ENCODE results near the gene TMEM201.
"Not testable (repeated sequence)": the region's sequence is repeated elsewhere in the genome, so short reads cannot be mapped to it uniquely, and the experiment has no call there.

The TMEM201 gene

DNA sequence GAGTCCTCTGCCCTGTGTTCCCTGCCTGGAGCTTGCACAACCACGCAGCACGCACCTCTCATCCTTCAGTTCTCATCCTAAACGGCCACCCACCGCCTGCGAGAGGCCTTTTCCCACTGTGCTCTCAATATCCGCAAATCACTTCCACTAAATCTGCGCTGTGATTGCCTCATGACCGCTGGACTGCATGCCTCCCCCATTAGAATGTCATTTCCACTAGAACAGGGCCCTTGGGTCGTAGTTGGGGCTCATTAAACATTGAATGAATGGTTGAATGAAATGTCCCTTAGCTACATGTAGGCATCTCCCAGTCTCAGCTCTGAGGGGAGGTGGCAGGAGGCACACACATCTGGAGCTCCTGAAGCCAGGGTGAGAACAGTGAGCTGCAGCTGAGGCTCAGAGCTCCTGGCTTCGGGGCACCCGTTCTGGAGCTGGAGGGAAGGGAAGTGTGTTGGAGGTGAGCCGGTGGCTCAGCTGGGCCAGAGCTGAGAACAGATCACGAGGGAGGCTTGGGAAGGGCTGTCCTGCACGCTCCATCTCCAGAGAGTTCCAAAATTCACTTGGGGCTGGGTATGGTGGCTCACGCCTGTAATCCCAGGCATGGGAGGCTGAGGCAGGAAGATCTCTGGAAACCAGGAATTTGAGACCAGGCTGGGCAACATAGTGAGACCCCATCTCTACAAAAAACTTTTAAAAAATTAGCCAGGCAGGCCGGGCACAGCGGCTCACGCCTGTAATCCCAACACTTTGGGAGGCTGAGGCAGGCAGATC, 30.4 kb downstream of the TMEM201 start:
- no peak for DNase-seq (ENCODE audit: extremely low read depth in 1 of 2, low read depth in 1 of 2)

DNA sequence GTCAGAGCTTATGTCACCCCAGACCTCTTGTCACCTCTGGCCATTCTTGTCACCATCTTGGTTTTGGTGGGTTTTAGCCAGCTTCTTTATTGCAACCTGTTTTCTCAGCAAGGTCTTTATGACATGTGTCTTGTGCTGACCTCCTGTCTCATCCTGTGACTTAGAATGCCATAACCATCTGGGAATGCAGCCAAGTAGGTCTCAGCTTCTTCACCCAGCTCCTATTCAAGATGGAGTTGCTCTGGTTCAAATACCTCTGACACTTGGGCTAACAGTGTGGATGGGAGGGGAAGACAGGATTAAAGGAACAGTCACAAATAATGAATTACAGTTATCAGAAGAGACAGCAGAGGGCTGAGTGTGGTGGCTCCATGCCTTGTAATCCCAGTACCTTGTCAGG, 32.3 kb downstream of the TMEM201 start:
- no peak for DNase-seq (ENCODE audit: extremely low read depth in 1 of 2, low read depth in 1 of 2)

- no peak for DNase-seq (ENCODE audit: extremely low read depth in 1 of 2, low read depth in 1 of 2)
These were observed 35.4 kb downstream of the TMEM201 start for GRCh38 chr1:9624081-9624480.

GRCh38 chr1:9625030-9625429, 36.3 kb downstream of the TMEM201 start:
- DNase-seq (ENCODE audit: extremely low read depth in 1 of 2, low read depth in 1 of 2): not testable (repeated sequence)

GRCh38 chr1:9626201-9626608, 37.5 kb downstream of the TMEM201 start:
- DNase-seq (ENCODE audit: extremely low read depth in 1 of 2, low read depth in 1 of 2): no peak

DNA sequence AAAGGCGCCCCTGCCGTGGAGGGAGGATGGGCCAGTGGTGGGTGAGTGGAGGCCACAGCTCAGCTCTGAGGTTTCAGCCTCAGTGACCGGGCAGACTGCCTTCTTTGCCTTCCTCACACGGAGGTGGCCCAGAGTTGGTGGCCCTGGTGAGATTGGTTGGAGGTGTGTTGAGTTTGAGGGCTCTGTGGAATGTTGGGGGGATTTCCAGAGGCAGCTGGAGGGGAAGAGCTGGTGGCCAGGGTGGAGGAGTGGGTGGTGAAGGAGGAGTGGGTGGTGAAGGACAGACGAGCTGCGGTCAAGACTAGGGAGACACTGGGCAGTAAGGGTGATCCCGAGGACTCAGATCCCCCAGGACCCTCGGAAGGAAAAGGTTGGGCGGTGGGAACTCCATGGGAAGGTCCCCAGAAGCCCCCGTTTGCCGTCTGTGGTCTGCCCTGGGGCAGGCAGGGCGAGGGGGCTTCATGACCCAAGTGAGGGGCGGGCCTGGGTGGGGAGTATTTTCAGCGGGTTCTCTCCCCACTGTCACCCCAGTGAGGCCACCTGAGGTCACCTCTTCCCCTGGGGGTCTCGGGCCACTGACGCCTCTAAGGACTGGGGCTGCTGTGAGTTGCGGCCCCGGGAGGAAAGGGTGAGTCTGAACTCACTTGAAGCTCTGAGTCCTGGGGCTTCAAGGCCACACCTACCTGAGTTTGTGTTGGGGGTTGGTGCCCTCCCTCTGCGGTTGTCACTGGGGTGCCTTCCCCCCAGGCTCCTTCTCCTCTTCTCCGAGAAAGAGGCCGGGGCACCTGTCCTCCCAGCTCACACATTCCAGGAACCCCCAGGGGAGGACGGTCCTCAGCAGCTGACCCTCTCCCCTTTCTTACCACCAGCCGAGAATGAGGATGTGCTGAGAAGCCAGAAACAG, 40.1 kb downstream of the TMEM201 start:
- DNase-seq (ENCODE audit: extremely low read depth in 1 of 2, low read depth in 1 of 2): peak in 1 of 2 donors; percentile 43

DNA sequence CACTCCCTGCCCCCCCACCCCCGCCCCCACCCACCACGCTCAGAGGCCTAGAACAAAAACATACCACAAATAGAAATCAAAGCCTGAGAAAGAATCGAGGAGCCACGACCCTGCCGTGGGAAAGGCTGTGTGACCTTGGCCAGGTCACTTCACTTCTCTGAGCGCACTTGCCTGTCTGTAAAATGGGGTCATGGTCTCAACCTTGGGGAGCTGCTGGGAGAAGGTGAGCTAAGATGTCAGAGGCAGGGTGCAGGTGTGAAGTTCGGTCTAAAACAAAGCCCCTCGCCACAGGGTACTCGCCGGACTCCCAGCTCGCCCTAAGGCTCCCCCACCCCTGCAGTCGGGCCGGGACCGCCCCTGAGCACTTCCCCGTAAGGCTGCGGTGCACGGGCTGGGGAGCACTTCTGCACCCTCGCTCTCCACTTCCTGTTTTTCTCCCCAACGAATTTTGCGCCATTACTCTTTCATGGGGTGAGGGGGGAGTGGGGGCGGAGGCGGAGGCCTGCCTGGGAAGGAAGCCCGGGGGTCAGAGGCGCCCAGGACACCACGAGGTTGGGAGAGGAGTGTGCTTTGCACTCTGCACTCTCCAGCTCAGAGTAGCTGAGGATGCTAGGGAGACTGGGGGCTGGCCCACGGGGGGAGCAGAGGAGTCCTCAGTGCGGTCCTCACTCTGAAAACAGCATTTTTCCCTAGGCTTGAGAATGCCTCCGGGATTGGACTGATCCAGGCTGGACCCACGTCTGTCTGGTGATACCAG, 40.9 kb downstream of the TMEM201 start:
- peak; percentile 36 to 58 for DNase-seq (ENCODE audit: extremely low read depth in 1 of 2, low read depth in 1 of 2)

- DNase-seq (ENCODE audit: extremely low read depth in 1 of 2, low read depth in 1 of 2): no peak
These were observed 41.8 kb downstream of the TMEM201 start for GRCh38 chr1:9630331-9631111.

- no peak for DNase-seq (ENCODE audit: extremely low read depth in 1 of 2, low read depth in 1 of 2)
These were observed 42.9 kb downstream of the TMEM201 start for GRCh38 chr1:9631613-9632012.

- DNase-seq (ENCODE audit: extremely low read depth in 1 of 2, low read depth in 1 of 2): no peak
These were observed 44.8 kb downstream of the TMEM201 start for GRCh38 chr1:9633493-9633892.

DNA sequence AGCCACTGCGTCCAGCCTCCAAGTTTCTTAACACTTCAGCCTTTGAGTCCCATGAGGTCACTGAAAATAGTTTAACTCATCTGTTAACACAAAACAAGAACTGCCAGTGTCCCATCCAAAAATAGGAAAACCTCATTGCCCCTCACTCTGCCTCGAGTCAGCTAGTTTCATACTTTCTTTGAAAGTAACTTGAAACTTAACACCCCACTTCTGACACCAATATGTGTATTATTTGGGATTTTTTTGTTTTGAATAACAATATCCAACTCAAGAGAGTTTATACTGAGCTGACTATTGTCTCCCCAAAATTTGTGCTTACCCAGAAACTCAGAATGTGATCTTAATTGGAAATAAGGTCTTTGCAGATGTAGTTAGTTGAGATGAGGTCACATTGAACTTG, 45.9 kb downstream of the TMEM201 start:
- DNase-seq (ENCODE audit: extremely low read depth in 1 of 2, low read depth in 1 of 2): no peak

GRCh38 chr1:9639227-9639626, 50.5 kb downstream of the TMEM201 start:
- DNase-seq (ENCODE audit: extremely low read depth in 1 of 2, low read depth in 1 of 2): no peak

DNA sequence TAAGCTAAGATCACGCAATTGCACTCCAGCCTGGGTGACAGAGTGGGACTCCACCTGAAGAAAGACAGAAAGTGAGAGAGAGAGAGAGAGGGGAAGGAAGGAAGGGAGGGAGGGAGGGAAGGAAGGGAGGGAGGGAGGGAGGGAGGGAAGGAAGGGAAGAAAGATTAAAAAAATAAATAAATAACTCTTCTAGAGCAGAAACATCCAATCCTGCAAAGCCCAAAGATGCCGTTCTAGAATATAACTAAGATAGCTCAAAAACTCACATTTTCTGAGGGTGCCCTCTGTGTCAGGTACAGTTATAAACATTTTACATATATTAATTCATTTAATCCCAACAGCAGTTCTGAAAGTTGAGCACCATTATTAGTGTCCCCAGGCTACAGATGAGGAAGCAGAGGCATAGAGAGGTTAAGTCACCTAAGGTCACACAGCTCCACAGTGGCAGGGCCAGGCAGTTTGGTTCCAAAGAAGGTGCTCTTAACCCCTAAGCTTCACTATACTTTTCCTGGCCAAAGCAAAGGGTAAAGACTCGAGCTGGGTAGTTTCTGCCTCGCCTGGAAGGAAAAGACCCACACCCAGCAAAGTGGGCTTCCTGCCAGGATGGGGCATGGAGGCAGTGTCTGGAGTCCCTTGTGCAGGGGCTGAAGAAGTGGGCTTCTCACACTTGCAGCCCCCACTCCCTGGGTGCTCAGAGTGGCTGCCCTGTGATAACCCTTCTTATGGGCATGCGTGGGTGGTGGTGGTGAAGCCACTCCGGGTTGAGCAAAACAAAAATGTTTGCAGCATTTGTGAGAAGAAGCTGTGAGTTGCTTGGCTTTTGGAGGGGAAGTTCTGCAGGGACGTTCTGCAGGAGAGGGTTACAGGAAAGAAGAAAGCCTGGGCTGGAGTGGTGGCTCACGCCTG, 54.9 kb downstream of the TMEM201 start:
- no peak for DNase-seq (ENCODE audit: extremely low read depth in 1 of 2, low read depth in 1 of 2)

GRCh38 chr1:9646037-9646436, 57.3 kb downstream of the TMEM201 start:
- no peak for DNase-seq (ENCODE audit: extremely low read depth in 1 of 2, low read depth in 1 of 2)

DNA sequence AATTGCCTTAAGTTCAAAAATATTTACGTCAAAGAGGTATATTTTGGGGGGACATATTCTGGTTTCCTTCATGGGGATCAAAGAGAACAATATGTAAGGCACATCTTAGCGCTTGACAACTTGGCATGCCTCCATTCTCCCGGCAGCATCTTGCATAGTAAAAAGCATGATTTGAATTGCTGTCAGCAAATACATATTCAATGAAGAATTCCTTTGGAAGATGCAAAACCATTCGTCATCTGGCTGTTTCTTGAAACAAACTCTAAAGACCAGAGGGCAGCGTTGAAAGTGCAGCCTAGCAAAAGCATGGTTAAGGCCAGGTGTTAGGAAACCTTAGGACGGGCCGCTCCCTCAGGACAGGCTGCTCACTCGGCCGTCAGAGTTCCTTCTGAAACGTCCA, 59.5 kb downstream of the TMEM201 start:
- DNase-seq (ENCODE audit: extremely low read depth in 1 of 2, low read depth in 1 of 2): no peak

- DNase-seq (ENCODE audit: extremely low read depth in 1 of 2, low read depth in 1 of 2): no peak
These were observed 61.1 kb downstream of the TMEM201 start for GRCh38 chr1:9649769-9650168.

- DNase-seq (ENCODE audit: extremely low read depth in 1 of 2, low read depth in 1 of 2): no peak
These were observed 62.5 kb downstream of the TMEM201 start for GRCh38 chr1:9651220-9651564.

DNA sequence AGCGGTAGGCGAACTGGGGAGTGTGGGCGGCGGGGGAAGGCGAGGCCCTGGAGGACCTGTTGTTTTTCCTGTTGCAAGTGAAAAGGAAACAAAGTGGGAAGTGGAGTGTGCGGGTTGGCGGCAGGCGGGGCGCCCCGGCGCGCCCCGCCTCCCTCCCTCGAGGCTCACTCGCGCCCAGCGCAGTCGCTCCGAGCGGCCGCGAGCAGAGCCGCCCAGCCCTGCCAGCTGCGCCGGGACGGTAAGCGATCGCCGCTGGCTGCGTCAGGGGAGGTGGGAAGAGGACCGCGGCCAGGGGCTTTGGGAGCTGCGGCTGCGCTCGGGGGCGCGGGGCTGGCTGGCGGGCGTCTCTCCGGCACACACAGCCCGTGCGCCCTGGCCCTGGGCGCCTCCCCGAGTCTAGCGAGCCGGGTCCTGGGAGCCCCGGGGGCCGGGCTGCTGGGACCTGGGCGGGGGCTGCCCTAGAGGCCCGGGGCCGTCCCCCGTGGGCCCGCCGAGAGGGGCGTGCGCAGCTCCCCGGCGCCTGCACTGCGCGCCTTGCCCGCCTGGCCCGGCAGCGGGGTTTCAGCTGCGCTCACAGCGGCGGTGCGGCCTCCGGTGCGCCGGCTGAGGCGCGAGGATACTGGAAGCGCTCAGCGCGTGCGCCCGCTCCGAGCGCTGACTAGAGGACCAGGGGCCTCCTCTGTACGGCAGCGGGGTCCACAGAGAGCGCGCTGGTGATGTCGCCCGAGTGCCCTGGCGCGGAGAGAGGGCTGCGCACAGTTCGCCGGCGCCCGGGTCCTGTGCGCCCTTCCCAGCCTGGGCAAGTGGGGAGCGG, 63.1 kb downstream of the TMEM201 start, which contains the start of gene PIK3CD:
Gene PIK3CD (plus strand): TSS at position 167 of the 814 bp plus-strand sequence. CDS start 58,725 bp downstream, outside the sequence.
- DNase-seq (ENCODE audit: extremely low read depth in 1 of 2, low read depth in 1 of 2): no peak
